OCI-LY3 (cell line): ENCODE data around the gene MKI67.

Experiments
- EZH2phosphoT487 ChIP-seq: fragments of 200-600 bp; shearing (Covaris generic); IDR thresholded peaks from 2 replicates; pipeline ENCODE4 v1.6.1; 2018; ENCODE audit warnings: antibody characterized with exemption, mixed run types, low read depth
- TF ChIP-seq, protein P1 (sequence below): fragments of 200-600, 300-600 bp; sonication (generic); IDR thresholded peaks from 2 replicates; pipeline ENCODE4 v1.5.1; 2014; ENCODE audit warnings: antibody characterized with exemption, low read length, low read depth

- TF ChIP-seq, protein P1, sequence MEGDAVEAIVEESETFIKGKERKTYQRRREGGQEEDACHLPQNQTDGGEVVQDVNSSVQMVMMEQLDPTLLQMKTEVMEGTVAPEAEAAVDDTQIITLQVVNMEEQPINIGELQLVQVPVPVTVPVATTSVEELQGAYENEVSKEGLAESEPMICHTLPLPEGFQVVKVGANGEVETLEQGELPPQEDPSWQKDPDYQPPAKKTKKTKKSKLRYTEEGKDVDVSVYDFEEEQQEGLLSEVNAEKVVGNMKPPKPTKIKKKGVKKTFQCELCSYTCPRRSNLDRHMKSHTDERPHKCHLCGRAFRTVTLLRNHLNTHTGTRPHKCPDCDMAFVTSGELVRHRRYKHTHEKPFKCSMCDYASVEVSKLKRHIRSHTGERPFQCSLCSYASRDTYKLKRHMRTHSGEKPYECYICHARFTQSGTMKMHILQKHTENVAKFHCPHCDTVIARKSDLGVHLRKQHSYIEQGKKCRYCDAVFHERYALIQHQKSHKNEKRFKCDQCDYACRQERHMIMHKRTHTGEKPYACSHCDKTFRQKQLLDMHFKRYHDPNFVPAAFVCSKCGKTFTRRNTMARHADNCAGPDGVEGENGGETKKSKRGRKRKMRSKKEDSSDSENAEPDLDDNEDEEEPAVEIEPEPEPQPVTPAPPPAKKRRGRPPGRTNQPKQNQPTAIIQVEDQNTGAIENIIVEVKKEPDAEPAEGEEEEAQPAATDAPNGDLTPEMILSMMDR = no peak
- TF ChIP-seq EZH2phosphoT487 = no peak
These were observed 65.6 kb downstream of the MKI67 start for GRCh38 chr10:128060341-128061250.
